Spleen (tissue), 11 donors: Measurements from ENCODE around the gene TBL1X. TPM values are rescaled to one million over a fixed set of nuclear protein-coding genes. Genes with fewer than 3 reads are reported as not detected.

Experiments
- DNase-seq: peaks from one replicate; pipeline ENCODE4 v3.0.0-alpha.2; 2020
- H3K27ac ChIP-seq, 8 donors: fragments of 200-600 bp; sonication (generic) in 7 of 8; 1 replicate in 4 of 8; 2 replicates in 4 of 8; pipeline versions ENCODE4 v1.5.0 to v1.8.0; 2016 to 2021; ENCODE audit warnings: inconsistent platforms in 4 of 8, mild to moderate bottlenecking in 4 of 8, moderate library complexity in 1 of 8
- H3K27me3 ChIP-seq, 7 donors: fragments of 200-600 bp; sonication (generic) in 6 of 7; replicated peaks in 1 of 7; 1 replicate in 4 of 7; 2 replicates in 3 of 7; pipeline versions ENCODE4 v1.5.0 to v1.8.0; 2016 to 2021; ENCODE audit warnings: inconsistent platforms in 3 of 7, mild to moderate bottlenecking in 1 of 7
- H3K36me3 ChIP-seq, 6 donors: fragments of 200-600 bp; sonication (generic) in 5 of 6; 1 replicate in 4 of 6; 2 replicates in 2 of 6; pipeline versions ENCODE4 v1.5.0 to v1.8.0; 2016 to 2021; ENCODE audit warnings: inconsistent platforms in 2 of 6
- H3K4me1 ChIP-seq, 6 donors: fragments of 200-600 bp; sonication (generic) in 5 of 6; 1 replicate in 3 of 6; 2 replicates in 3 of 6; pipeline versions ENCODE4 v1.5.0 to v1.8.0; 2016 to 2021; ENCODE audit warnings: inconsistent platforms in 3 of 6
- H3K4me3 ChIP-seq, 8 donors: fragments of 200-600 bp; sonication (generic) in 7 of 8; 1 replicate in 4 of 8; 2 replicates in 4 of 8; pipeline versions ENCODE4 v1.5.0 to v1.8.0; 2016 to 2021; ENCODE audit warnings: inconsistent platforms in 4 of 8, mild to moderate bottlenecking in 4 of 8, moderate library complexity in 2 of 8
- H3K9me3 ChIP-seq, 8 donors: fragments of 200-600 bp; sonication (generic) in 7 of 8; 1 replicate in 4 of 8; 2 replicates in 4 of 8; pipeline versions ENCODE4 v1.5.0 to v1.8.0; 2016 to 2021; ENCODE audit warnings: inconsistent platforms in 4 of 8
- POLR2A ChIP-seq, 3 donors: fragments of 450-650 bp; IDR thresholded peaks; one replicate each; pipeline ENCODE4 v1.5.1; 2017; ENCODE audit warnings: antibody characterized with exemption in 3 of 3, mild to moderate bottlenecking in 1 of 3
- POLR2AphosphoS5 ChIP-seq, 3 donors: sonication (generic); formaldehyde crosslinking; IDR thresholded peaks; one replicate each; pipeline ENCODE4 v1.5.1; 2017; ENCODE audit warnings: antibody characterized with exemption in 3 of 3
- WGBS, 5 donors: extraction: QIAGEN DNeasy Blood & Tissue Kit in 3 of 5; methylation state at CpG; one replicate each; pipeline versions ENCODE4 v1.1.5 to v1.1.7; 2013 to 2018; 5-methylcytosine and 5-hydroxymethylcytosine counted together
- intact Hi-C: fragments of 100-400 bp; cut with DNase I; formaldehyde crosslinking; loops from one replicate; pipeline ENCODE4 v1.15.0; 2023; ENCODE audit warnings: low total_unique reads
- polyA plus RNA-seq, 3 donors: library from polyadenylated mRNA; stranded (reverse); fragments of 200-250 nt; gene quantifications; one replicate each; pipeline ENCODE4 v1.2.1, GENCODE V29; 2013
- total RNA-seq, 7 donors: library from RNA; depleted of rRNA in 3 of 7; stranded (reverse); fragments of >200 nt in 3 of 7; fragmentation: NEBNext Ultra II Directional in 4 of 7; extraction: Animal tissue kit (Norgen Biotek cat#: 25700) in 4 of 7; gene quantifications; one replicate each; pipeline versions ENCODE4 v1.1.0 to v1.2.1, GENCODE V29; 2016 to 2021
- TF ChIP-seq, protein P1 (sequence below), 11 experiments: fragments of 200-600 bp in 7 of 11; fragments of 450-650 bp in 4 of 11; sonication (generic) in 4 of 11; IDR thresholded peaks in 8 of 11; conservative IDR thresholded peaks in 3 of 11; 1 replicate in 7 of 11; 2 replicates in 4 of 11; pipeline versions ENCODE4 v1.4.0 to v1.8.0; 2016 to 2021; ENCODE audit warnings: antibody characterized with exemption in 11 of 11, inconsistent platforms in 4 of 11, mild to moderate bottlenecking in 1 of 11
- donor health status: healthy with polysubstance abuse.
- donor health status: DM: no; HTN: no; CAD: no; lungs with moderate emphysema.
- donor health status: DM: no; HTN: no; CAD: no.
- donor health status: Bipolar disorder and iron deficiency.
- donor health status: healthy.
- donor health status: DM: no; HTN: no; CAD: no.
- donor health status: DM: yes; HTN: yes; CAD: no.

Gene TBL1X
- total and polyA plus RNA-seq, 10 donors = 3.0 to 37.2 (median 21.4) TPM

DNA sequence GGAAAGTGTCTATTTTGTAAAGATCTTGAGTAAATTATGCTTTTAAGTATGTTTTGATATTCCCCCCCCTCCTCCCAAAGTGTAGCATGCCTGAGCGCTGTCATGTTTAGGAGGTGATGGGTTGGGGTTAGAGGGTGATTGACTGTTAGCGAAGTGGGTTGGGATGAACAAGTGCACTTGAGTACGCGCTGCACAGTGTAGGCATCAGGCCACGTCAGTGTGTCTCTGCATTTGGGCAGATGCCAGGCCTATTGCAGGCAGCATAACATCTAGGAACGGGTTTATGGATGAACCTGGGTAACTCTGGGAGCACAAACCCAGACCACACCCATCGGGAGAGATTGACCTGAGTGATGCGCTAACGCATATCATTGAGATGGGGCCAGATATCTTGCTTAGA is 111.2 kb downstream of the TBL1X start:
- Histone ChIP-seq H3K36me3 (no peaks in the 10 kb centered on the region), H3K9me3 (no peaks in the 10 kb centered on the region), H3K4me1 (peaks cover 0 to 23% (median 0%) of the 10 kb centered on the region in 6 donors), H3K27me3 (peaks cover 0 to 4% (median 0%) of the 10 kb centered on the region in 7 donors), H3K27ac (no peak overlapping the region), H3K4me3 (no peak overlapping the region)
- no peak for DNase-seq
- intact Hi-C loops = no loop called here
- no peak for TF ChIP-seq POLR2A (IDR thresholded peaks at IDR 0.05)
- TF ChIP-seq, protein P1, sequence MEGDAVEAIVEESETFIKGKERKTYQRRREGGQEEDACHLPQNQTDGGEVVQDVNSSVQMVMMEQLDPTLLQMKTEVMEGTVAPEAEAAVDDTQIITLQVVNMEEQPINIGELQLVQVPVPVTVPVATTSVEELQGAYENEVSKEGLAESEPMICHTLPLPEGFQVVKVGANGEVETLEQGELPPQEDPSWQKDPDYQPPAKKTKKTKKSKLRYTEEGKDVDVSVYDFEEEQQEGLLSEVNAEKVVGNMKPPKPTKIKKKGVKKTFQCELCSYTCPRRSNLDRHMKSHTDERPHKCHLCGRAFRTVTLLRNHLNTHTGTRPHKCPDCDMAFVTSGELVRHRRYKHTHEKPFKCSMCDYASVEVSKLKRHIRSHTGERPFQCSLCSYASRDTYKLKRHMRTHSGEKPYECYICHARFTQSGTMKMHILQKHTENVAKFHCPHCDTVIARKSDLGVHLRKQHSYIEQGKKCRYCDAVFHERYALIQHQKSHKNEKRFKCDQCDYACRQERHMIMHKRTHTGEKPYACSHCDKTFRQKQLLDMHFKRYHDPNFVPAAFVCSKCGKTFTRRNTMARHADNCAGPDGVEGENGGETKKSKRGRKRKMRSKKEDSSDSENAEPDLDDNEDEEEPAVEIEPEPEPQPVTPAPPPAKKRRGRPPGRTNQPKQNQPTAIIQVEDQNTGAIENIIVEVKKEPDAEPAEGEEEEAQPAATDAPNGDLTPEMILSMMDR (IDR thresholded peaks at IDR 0.05 in 8 of 11, conservative IDR thresholded peaks at IDR 0.05 in 3 of 11) = no peak
- no peak for TF ChIP-seq POLR2AphosphoS5 (IDR thresholded peaks at IDR 0.05)
- WGBS, 5 donors = 92 to 98% (median 93%) methylated on average over 9 of the region's 9 CpGs

DNA sequence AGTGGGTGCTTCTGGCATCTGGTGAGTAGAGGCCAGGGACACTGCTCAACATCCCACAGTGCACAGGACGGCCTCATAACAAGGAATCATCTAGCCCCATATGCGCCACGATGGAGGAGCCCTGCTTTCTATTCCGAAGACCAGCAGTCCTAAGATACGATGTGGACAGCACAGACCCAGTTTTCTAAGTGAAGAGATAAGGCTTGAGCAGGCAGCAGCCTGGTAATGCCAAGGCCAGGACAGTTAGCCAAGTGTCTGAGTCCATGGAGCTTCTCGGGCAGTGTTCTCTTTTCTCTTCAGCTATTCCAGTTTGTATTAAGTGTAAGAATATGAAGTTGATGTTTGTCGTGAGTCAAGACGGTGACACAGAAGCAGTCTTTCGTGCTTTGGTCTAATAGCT is 112.7 kb downstream of the TBL1X start:
- 84 to 97% (median 90%) methylated on average over 9 of the region's 9 CpGs for WGBS, 5 donors
- intact Hi-C loops = no loop called here
- Histone ChIP-seq H3K36me3 (no peaks in the 10 kb centered on the region), H3K4me3 (no peak overlapping the region), H3K27me3 (peaks cover 0 to 4% (median 0%) of the 10 kb centered on the region in 7 donors), H3K4me1 (peaks cover 0 to 17% (median 0%) of the 10 kb centered on the region in 6 donors), H3K9me3 (no peaks in the 10 kb centered on the region), H3K27ac (no peak overlapping the region)
- no peak for DNase-seq
- TF ChIP-seq POLR2AphosphoS5 (IDR thresholded peaks at IDR 0.05) (no peak), POLR2A (IDR thresholded peaks at IDR 0.05) (no peak)
- TF ChIP-seq, protein P1 (IDR thresholded peaks at IDR 0.05 in 8 of 11, conservative IDR thresholded peaks at IDR 0.05 in 3 of 11) = no peak

DNA sequence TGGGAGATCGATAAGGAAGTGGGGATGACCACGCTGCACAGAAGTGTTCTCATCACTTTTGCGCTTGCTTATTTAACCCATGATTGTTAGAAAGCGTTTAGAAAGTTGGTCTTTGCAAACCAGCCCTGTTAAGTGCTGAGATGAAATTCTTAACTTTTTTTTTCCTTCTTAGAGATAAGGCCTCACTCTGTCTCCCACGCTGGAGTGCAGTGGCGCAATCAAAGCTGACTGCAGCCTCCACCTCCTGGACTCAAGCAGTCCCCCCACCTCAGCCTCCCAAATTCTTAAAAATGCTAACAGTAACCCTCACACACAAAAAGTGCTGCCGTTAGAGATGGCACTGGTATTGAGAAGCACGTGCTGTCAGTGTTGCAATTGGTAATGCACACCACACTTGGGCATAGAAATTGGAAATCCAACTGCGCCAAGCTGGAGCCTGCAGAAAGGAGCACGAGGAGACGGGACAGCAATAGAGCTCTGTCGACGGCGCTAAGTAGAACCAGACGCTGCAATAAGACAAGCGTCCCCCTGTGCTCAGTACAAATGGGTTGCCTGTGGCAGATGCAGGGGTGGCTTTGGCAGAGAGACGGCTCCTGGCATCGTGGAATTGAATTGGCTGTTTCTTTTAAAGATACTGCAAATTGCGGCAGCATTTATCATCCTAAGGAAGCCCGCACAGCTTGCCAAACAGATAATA is 113.4 kb downstream of the TBL1X start:
- Histone ChIP-seq H3K4me3 (no peak overlapping the region), H3K27ac (no peak overlapping the region), H3K27me3 (peaks cover 0 to 4% (median 0%) of the 10 kb centered on the region in 7 donors), H3K4me1 (peaks cover 0 to 11% (median 0%) of the 10 kb centered on the region in 6 donors), H3K9me3 (no peaks in the 10 kb centered on the region), H3K36me3 (no peaks in the 10 kb centered on the region)
- no peak for DNase-seq
- intact Hi-C loops = no loop called here
- WGBS, 5 donors = 79 to 93% (median 89%) methylated on average over 20 of the region's 20 CpGs
- TF ChIP-seq POLR2A (IDR thresholded peaks at IDR 0.05) = no peak
- no peak for TF ChIP-seq POLR2AphosphoS5 (IDR thresholded peaks at IDR 0.05)
- TF ChIP-seq, protein P1 (IDR thresholded peaks at IDR 0.05 in 8 of 11, conservative IDR thresholded peaks at IDR 0.05 in 3 of 11) = no peak

DNA sequence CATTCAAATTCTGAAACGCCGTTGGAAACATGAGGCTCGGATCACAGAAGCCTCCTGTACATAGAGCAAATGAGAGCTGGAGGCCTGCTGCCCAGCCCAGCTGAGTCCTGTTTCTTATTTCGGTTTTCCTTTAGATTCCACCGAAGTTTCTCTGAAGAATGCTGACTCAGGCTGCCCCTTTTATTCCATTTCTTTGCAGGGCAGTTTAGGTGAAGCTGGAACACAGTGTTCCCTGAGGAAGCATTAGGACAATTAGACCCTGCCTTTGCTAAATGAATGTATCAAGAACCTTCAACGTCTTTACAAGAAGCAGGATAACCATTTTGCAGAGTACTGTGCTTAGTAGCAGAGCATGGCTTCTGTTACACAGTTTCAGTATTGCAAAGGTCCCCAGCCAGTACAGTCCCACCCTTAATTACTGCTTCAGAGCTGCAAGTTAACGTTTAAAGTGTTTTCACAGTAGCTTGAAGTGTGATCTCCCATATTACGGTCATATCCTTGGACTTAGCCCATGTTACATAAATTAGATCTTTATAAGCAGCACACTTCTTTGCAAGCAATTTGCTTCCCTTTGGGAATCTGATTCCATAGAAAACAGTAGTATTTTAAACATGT is 117.0 kb downstream of the TBL1X start:
- H3K36me3 ChIP-seq = no peaks in the 10 kb centered on the region
- intact Hi-C loops = no loop called here
- peaks cover 0 to 5% (median 0%) of the 10 kb centered on the region in 6 donors for H3K4me1 ChIP-seq
- no peaks in the 10 kb centered on the region for H3K27me3 ChIP-seq
- no peaks in the 10 kb centered on the region for H3K9me3 ChIP-seq
- no peak for TF ChIP-seq POLR2A (IDR thresholded peaks at IDR 0.05)
- TF ChIP-seq POLR2AphosphoS5 (IDR thresholded peaks at IDR 0.05) = no peak
- TF ChIP-seq, protein P1 (IDR thresholded peaks at IDR 0.05 in 8 of 11, conservative IDR thresholded peaks at IDR 0.05 in 3 of 11) = no peak
- WGBS, 5 donors = 72 to 82% (median 78%) methylated on average over 8 of the region's 8 CpGs
- no peak overlapping the region for H3K4me3 ChIP-seq
- H3K27ac ChIP-seq = no peak overlapping the region
- DNase-seq = no peak
